H9 (cell line): Measurements from ENCODE around the gene CERS6. TPM values are rescaled to one million over a fixed set of nuclear protein-coding genes. Genes with fewer than 3 reads are reported as not detected.

Source experiments
- DNase-seq: peaks from one replicate; pipeline ENCODE4 v3.0.0-alpha.2; 2017
- H2AFZ ChIP-seq: one replicate; pipeline ENCODE4 v1.6.1; 2013; ENCODE audit warnings: mild to moderate bottlenecking, low read length, control low read depth, moderate library complexity
- H2AK5ac ChIP-seq: 2 replicates; pipeline ENCODE4 v1.6.1; 2013; ENCODE audit warnings: low read length, control low read depth, mixed read lengths; ENCODE audit not compliant: insufficient read length
- H2BK120ac ChIP-seq: one replicate; pipeline ENCODE4 v1.6.1; 2013; ENCODE audit warnings: low read depth, mild to moderate bottlenecking, low read length, control low read depth, inconsistent platforms; ENCODE audit not compliant: poor library complexity, severe bottlenecking
- H2BK12ac ChIP-seq: 2 replicates; pipeline ENCODE4 v1.6.1; 2013; ENCODE audit warnings: low read length, control low read depth, mixed read lengths, low read depth; ENCODE audit not compliant: insufficient read length
- H2BK15ac ChIP-seq: 2 replicates; pipeline ENCODE4 v1.6.1; 2013; ENCODE audit warnings: low read depth, low read length, control low read depth
- H2BK20ac ChIP-seq: one replicate; pipeline ENCODE4 v1.6.1; 2013; ENCODE audit warnings: low read depth, mild to moderate bottlenecking, low read length, control low read depth, inconsistent platforms; ENCODE audit not compliant: poor library complexity, severe bottlenecking
- H2BK5ac ChIP-seq: 2 replicates; pipeline ENCODE4 v1.6.1; 2013; ENCODE audit warnings: low read length, control low read depth, mixed read lengths; ENCODE audit not compliant: insufficient read length
- H3K14ac ChIP-seq: 2 replicates; pipeline ENCODE4 v1.6.1; 2013; ENCODE audit warnings: low read length, control low read depth; ENCODE audit not compliant: insufficient read depth
- H3K18ac ChIP-seq: 2 replicates; pipeline ENCODE4 v1.6.1; 2013; ENCODE audit warnings: low read depth, mild to moderate bottlenecking, mixed read lengths, low read length, control low read depth; ENCODE audit not compliant: insufficient read length
- H3K23ac ChIP-seq: 2 replicates; pipeline ENCODE4 v1.6.1; 2013; ENCODE audit warnings: low read length, control low read depth, mixed read lengths, low read depth; ENCODE audit not compliant: insufficient read length
- H3K23me2 ChIP-seq: 2 replicates; pipeline ENCODE4 v1.6.1; 2013; ENCODE audit warnings: low read depth, mild to moderate bottlenecking, mixed read lengths, low read length, control low read depth; ENCODE audit not compliant: insufficient read length, poor library complexity, severe bottlenecking
- H3K27ac ChIP-seq: 2 replicates; pipeline ENCODE4 v1.5.1; 2013; ENCODE audit warnings: low read length, control low read depth, mixed read lengths, low read depth; ENCODE audit not compliant: insufficient read length
- H3K27me3 ChIP-seq: 2 replicates; pipeline ENCODE4 v1.6.1; 2013; ENCODE audit warnings: low read length, control low read depth, inconsistent platforms; ENCODE audit not compliant: insufficient read depth
- H3K4ac ChIP-seq: 2 replicates; pipeline ENCODE4 v1.6.1; 2013; ENCODE audit warnings: low read depth, mild to moderate bottlenecking, control low read depth, inconsistent platforms, low read length, moderate library complexity
- H3K4me1 ChIP-seq: 2 replicates; pipeline ENCODE4 v1.6.1; 2013; ENCODE audit warnings: low read length, control low read depth, inconsistent platforms; ENCODE audit not compliant: insufficient read depth
- H3K4me2 ChIP-seq: 2 replicates; pipeline ENCODE4 v1.6.1; 2013; ENCODE audit warnings: low read length, control low read depth, mixed read lengths; ENCODE audit not compliant: insufficient read length, insufficient read depth
- H3K56ac ChIP-seq: 2 replicates; pipeline ENCODE4 v1.6.1; 2013; ENCODE audit warnings: low read depth, mild to moderate bottlenecking, mixed read lengths, low read length, control low read depth; ENCODE audit not compliant: insufficient read length
- H3K79me1 ChIP-seq: 2 replicates; pipeline ENCODE4 v1.6.1; 2013; ENCODE audit warnings: low read depth, mild to moderate bottlenecking, moderate library complexity, low read length, control low read depth, inconsistent platforms; ENCODE audit not compliant: insufficient read depth, poor library complexity, severe bottlenecking
- H3K79me2 ChIP-seq: 2 replicates; pipeline ENCODE4 v1.6.1; 2013; ENCODE audit warnings: low read length, control low read depth, inconsistent platforms; ENCODE audit not compliant: insufficient read depth
- H3K9ac ChIP-seq: 2 replicates; pipeline ENCODE4 v1.6.1; 2013; ENCODE audit warnings: low read length, control low read depth, mixed read lengths; ENCODE audit not compliant: insufficient read length; ENCODE audit errors: extremely low read depth
- H3K9me3 ChIP-seq: one replicate; pipeline ENCODE4 v1.6.1; 2013; ENCODE audit warnings: low read depth, low read length, inconsistent platforms; ENCODE audit not compliant: control insufficient read depth
- H3T11ph ChIP-seq: one replicate; pipeline ENCODE4 v1.6.1; 2013; ENCODE audit warnings: mild to moderate bottlenecking, low read length, control low read depth, inconsistent platforms
- H4K20me1 ChIP-seq: one replicate; pipeline ENCODE4 v1.6.1; 2013; ENCODE audit not compliant: control insufficient read depth, insufficient read length, insufficient read depth
- H4K5ac ChIP-seq: 2 replicates; pipeline ENCODE4 v1.6.1; 2013; ENCODE audit warnings: low read depth, mild to moderate bottlenecking, mixed read lengths, low read length, control low read depth; ENCODE audit not compliant: insufficient read length
- H4K8ac ChIP-seq: replicated peaks from 2 replicates; pipeline ENCODE4 v1.6.1; 2013; ENCODE audit warnings: low read length, control low read depth, mixed read lengths, low read depth; ENCODE audit not compliant: insufficient read length
- H4K91ac ChIP-seq: 2 replicates; pipeline ENCODE4 v1.6.1; 2013; ENCODE audit warnings: low read depth, mild to moderate bottlenecking, moderate library complexity, mixed read lengths, low read length, control low read depth; ENCODE audit not compliant: insufficient read length
- H3K27ac Mint-ChIP-seq, 3 experiments: 2 replicates in 2 of 3; 3 replicates in 1 of 3; pipeline ENCODE4 v1.8.0; 2020 to 2021; ENCODE audit warnings: mixed read lengths in 3 of 3, mild to moderate bottlenecking in 1 of 3, moderate library complexity in 1 of 3
- H3K27me3 Mint-ChIP-seq: 2 replicates; pipeline ENCODE4 v1.8.0; 2021; ENCODE audit warnings: low read depth, mild to moderate bottlenecking, moderate library complexity, mixed read lengths
- H3K36me3 Mint-ChIP-seq, 3 experiments: 2 replicates in 2 of 3; 3 replicates in 1 of 3; pipeline ENCODE4 v1.8.0; 2020 to 2021; ENCODE audit warnings: low read depth in 3 of 3, mixed read lengths in 3 of 3; ENCODE audit not compliant: insufficient read depth in 1 of 3
- H3K4me1 Mint-ChIP-seq, 2 experiments: 2 replicates each; pipeline ENCODE4 v1.8.0; 2020; ENCODE audit warnings: mixed read lengths in 2 of 2
- H3K4me3 Mint-ChIP-seq, 2 experiments: 2 replicates in 1 of 2; 3 replicates in 1 of 2; pipeline ENCODE4 v1.8.0; 2020 to 2021; ENCODE audit warnings: mild to moderate bottlenecking in 2 of 2, mixed read lengths in 2 of 2, moderate library complexity in 1 of 2
- H3K9me3 Mint-ChIP-seq, 2 experiments: 2 replicates in 1 of 2; 3 replicates in 1 of 2; pipeline ENCODE4 v1.8.0; 2020; ENCODE audit warnings: mild to moderate bottlenecking in 2 of 2, mixed read lengths in 2 of 2, moderate library complexity in 1 of 2
- CTCF ChIP-seq: fragments of 200-600 bp; sonication (generic); conservative IDR thresholded peaks from 3 replicates; pipeline ENCODE4 v1.8.0; 2021; ENCODE audit warnings: antibody characterized with exemption, mild to moderate bottlenecking
- WGBS: extraction: QIAGEN DNeasy Blood & Tissue Kit; methylation state at CpG from one replicate; pipeline ENCODE4 v1.1.7; 2013; ENCODE audit warnings: missing lambda C conversion rate, low lambda C conversion rate, mixed read lengths; ENCODE audit not compliant: insufficient read length; ENCODE audit errors: extremely low coverage; 5-methylcytosine and 5-hydroxymethylcytosine counted together
- total RNA-seq: library from RNA; stranded (reverse); gene quantifications from 2 replicates; pipeline ENCODE4 v1.2.1, GENCODE V29; 2021

Gene CERS6
- total RNA-seq, 1 experiment from 2014 or later: 17.7 TPM

GRCh38 chr2:168445960-168446359 is 10.1 kb upstream of the CERS6 start:
- Histone ChIP-seq H3K9ac (no peak overlapping the region), H3K23me2 (no peaks in the 10 kb centered on the region), H3T11ph (no peak overlapping the region), H3K4me2 (no peak overlapping the region), H3K23ac (no peak overlapping the region), H3K18ac (no peak overlapping the region), H3K56ac (no peak overlapping the region), H2BK120ac (no peak overlapping the region), H3K79me2 (no peaks in the 10 kb centered on the region), H3K4ac (no peak overlapping the region), H2BK20ac (no peak overlapping the region), H2AK5ac (no peak overlapping the region), H3K14ac (no peak overlapping the region), H4K8ac (no peak overlapping the region), H3K9me3 (no peaks in the 10 kb centered on the region), H3K4me1 (peaks cover 2% of the 10 kb centered on the region; the same call in 1 of the 2 replicates), H4K91ac (no peak overlapping the region), H2AFZ (no peak overlapping the region), H3K27me3 (no peaks in the 10 kb centered on the region), H4K20me1 (no peaks in the 10 kb centered on the region), H3K27ac (no peak overlapping the region), H3K79me1 (no peaks in the 10 kb centered on the region), H2BK5ac (no peak overlapping the region), H2BK15ac (no peak overlapping the region), H2BK12ac (no peak overlapping the region), H4K5ac (no peak overlapping the region)
- Mint-ChIP-seq H3K27ac (no peak overlapping the region), H3K4me3 (no peak overlapping the region), H3K27me3 (no peaks in the 10 kb centered on the region), H3K4me1 (peaks cover 0 to 4% of the 10 kb centered on the region in 2 experiments; a peak in 1 of 4 replicates), H3K36me3 (peaks cover 0 to 4% (median 0%) of the 10 kb centered on the region in 3 experiments; a peak in 1 of 7 replicates), H3K9me3 (peaks cover 2 to 3% of the 10 kb centered on the region in 2 experiments; a peak in 1 of 5 replicates)
- WGBS: no CpG with 5 or more reads among the region's 2 CpGs
- no peak for DNase-seq
- no peak for TF ChIP-seq CTCF
